ENCODE measurements around the gene TMEM198. TPM values are rescaled to one million over a fixed set of nuclear protein-coding genes. Genes with fewer than 3 reads are reported as not detected.

Gene TMEM198
- total RNA-seq, 2 experiments from 2014 or later, result 2.5 to 6.6 TPM

DNA sequence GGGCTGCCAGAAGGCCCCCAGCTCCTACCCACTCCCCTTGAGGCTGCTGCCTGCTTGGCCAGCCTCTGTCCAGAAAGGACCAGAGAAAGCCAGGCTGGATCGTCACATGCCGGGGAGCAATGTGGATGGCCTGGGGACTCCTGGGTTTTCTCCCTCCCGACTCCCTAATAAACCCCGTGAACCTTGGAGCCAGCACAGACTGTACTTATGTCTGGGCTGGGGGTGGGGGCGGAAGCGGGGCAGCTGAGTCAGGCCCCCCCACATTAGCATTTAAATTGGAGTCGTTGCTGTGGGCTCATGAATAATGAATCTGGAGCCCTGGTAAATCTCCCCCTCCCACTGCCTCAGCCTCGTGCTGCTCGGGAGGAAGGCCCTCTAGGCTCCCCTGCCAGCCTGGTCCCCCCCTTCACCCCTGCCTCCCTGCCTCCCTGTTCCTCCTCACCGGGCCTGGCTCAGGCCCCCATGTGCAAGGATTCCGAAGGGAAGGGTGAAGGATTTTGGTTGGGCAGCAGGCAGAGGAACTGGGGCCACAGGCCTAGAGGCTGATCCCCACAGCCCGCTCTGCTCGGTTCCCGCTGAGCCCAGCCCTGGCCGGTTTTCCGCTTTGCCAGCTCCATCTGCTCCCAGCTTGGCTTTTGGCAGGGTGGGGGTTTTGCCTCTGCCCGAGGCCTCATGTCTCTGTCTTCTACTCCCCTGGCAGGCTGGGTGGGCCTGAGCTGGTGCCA is 36.9 kb upstream of the TMEM198 start:
- CTCF ChIA-PET (ENCODE audit: unreplicated experiment), result no interaction called here
- BruUV-seq (replicated peaks), result no TSS peak
- no peak for TF ChIP-seq EZH2phosphoT487 (IDR thresholded peaks at IDR 0.05; ENCODE audit: borderline replicate concordance, low read depth, low read length)
- TF ChIP-seq, protein P1, sequence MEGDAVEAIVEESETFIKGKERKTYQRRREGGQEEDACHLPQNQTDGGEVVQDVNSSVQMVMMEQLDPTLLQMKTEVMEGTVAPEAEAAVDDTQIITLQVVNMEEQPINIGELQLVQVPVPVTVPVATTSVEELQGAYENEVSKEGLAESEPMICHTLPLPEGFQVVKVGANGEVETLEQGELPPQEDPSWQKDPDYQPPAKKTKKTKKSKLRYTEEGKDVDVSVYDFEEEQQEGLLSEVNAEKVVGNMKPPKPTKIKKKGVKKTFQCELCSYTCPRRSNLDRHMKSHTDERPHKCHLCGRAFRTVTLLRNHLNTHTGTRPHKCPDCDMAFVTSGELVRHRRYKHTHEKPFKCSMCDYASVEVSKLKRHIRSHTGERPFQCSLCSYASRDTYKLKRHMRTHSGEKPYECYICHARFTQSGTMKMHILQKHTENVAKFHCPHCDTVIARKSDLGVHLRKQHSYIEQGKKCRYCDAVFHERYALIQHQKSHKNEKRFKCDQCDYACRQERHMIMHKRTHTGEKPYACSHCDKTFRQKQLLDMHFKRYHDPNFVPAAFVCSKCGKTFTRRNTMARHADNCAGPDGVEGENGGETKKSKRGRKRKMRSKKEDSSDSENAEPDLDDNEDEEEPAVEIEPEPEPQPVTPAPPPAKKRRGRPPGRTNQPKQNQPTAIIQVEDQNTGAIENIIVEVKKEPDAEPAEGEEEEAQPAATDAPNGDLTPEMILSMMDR (conservative IDR thresholded peaks at IDR 0.05; ENCODE audit: low read length), result no peak

DNA sequence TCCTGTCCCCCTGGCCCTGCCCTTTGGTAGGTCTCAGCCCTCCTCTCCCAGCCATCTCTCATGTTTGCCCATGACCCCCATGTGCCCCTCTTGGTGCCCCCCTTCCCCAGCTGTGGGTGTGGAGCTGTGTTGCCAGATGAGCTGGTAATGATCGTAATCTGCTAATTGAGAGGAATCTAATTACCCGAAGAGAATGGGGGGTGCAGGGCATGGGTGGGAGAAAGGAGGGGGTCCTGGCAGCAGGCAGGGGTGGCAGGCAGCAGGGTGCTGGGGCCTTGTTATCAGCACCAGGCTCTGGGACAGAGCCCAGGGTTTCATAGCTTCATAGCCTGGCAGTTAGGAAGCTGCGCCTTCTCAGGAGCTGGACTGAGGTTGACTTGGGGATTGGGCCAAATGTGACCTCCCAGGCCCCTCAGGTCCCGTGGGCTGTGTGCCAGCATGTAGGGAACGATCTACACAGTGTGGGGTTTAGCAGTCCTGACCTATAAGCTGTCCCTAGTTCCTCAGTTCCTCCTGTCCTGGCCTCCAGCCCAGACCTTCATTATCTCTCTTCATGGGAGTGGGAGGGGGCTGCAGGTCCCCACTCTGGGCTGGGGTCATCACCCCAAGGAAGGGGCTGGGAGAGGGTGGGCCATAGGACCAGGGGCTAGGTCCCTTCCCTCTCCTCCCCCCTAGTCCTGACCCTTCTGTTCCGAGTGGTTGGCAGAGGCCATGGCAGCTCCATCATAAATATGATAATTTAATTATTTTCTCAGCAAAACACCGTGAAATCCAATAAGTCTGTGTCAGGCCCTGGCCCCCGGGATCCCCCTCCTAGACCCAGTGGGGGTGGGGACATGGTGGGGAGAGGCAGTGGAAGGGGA is 36.0 kb upstream of the TMEM198 start:
- no peaks in the 10 kb centered on the region for H3K79me2 ChIP-seq (ENCODE audit: insufficient read depth, low read depth, low read length)
- no peak overlapping the region for H3K4me3 ChIP-seq (ENCODE audit: low read depth, low read length, poor library complexity, severe bottlenecking)
- H3K9me2 ChIP-seq (ENCODE audit: insufficient read depth, low read length), result no peaks in the 10 kb centered on the region
- no peaks in the 10 kb centered on the region for H4K20me1 ChIP-seq (ENCODE audit: insufficient read depth, low read length)
- TF ChIP-seq EZH2phosphoT487 (IDR thresholded peaks at IDR 0.05; ENCODE audit: borderline replicate concordance, low read depth, low read length), result no peak
- TF ChIP-seq, protein P1 (conservative IDR thresholded peaks at IDR 0.05; ENCODE audit: low read length), result no peak
- no peaks in the 10 kb centered on the region for H3K36me3 ChIP-seq (ENCODE audit: insufficient read depth, low read length)
- ChIA-PET POLR2A (no interaction called here), CTCF (ENCODE audit: unreplicated experiment) (interaction anchor here (0.6 kb wide), 1 partner anchor 98 kb away, joined by 3 read pairs; no protein-coding TSS in a partner anchor)
- intact Hi-C loops (cut with micrococcal nuclease; ENCODE audit: unreplicated experiment), result no loop called here
- H3K27ac ChIP-seq (ENCODE audit: low read depth, low read length, poor library complexity, severe bottlenecking), result no peak overlapping the region
- BruUV-seq (replicated peaks), result no TSS peak
- no peaks in the 10 kb centered on the region for H3K9me3 ChIP-seq (ENCODE audit: low read length)
- no peak overlapping the region for H3K4me2 ChIP-seq (ENCODE audit: low read length)
- no peak overlapping the region for H2AFZ ChIP-seq (ENCODE audit: low read length)
- H3K4me1 ChIP-seq (ENCODE audit: insufficient read depth, low read length, poor library complexity, severe bottlenecking), result peaks cover 10% of the 10 kb centered on the region
- DNase-seq (ENCODE audit: low spot score), result no peak

More for the DNA sequence above, 36.9 kb upstream of the TMEM198 start:
- no peak overlapping the region for H3K4me2 ChIP-seq (ENCODE audit: low read length)
- H4K20me1 ChIP-seq (ENCODE audit: insufficient read depth, low read length), result no peaks in the 10 kb centered on the region
- POLR2A ChIA-PET, result interaction anchor here (1.0 kb wide), 1 partner anchor 8 kb away, joined by 3 read pairs; the partner anchor contains the start of gene GMPPA
- H2AFZ ChIP-seq (ENCODE audit: low read length), result no peak overlapping the region
- H3K9me2 ChIP-seq (ENCODE audit: insufficient read depth, low read length), result no peaks in the 10 kb centered on the region
- H3K36me3 ChIP-seq (ENCODE audit: insufficient read depth, low read length), result no peaks in the 10 kb centered on the region
- peaks cover 10% of the 10 kb centered on the region for H3K4me1 ChIP-seq (ENCODE audit: insufficient read depth, low read length, poor library complexity, severe bottlenecking)
- H3K27ac ChIP-seq (ENCODE audit: low read depth, low read length, poor library complexity, severe bottlenecking), result no peak overlapping the region
- H3K9me3 ChIP-seq (ENCODE audit: low read length), result no peaks in the 10 kb centered on the region
- DNase-seq (ENCODE audit: low spot score), result no peak
- H3K79me2 ChIP-seq (ENCODE audit: insufficient read depth, low read depth, low read length), result no peaks in the 10 kb centered on the region
- no peak overlapping the region for H3K4me3 ChIP-seq (ENCODE audit: low read depth, low read length, poor library complexity, severe bottlenecking)
- intact Hi-C loops (cut with micrococcal nuclease; ENCODE audit: unreplicated experiment), result no loop called here

DNA sequence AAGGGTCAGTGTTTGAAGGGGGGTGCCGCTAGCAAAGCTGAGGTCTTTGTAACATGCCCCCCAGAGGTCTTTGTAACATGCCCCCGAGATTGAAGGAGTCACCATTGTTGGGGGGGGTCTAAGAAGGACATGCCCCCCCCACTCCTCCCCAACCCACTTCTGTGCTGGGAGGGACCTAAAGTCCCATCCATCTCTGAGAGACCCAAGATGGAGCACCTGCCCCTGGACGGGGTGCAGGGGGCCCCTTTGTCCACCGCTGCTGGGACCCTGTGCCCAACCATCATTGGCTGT is 35.4 kb upstream of the TMEM198 start:
- no peaks in the 10 kb centered on the region for H3K9me2 ChIP-seq (ENCODE audit: insufficient read depth, low read length)
- no peaks in the 10 kb centered on the region for H3K9me3 ChIP-seq (ENCODE audit: low read length)
- ChIA-PET POLR2A (no interaction called here), CTCF (ENCODE audit: unreplicated experiment) (no interaction called here)
- H3K4me2 ChIP-seq (ENCODE audit: low read length), result no peak overlapping the region
- no peak overlapping the region for H3K27ac ChIP-seq (ENCODE audit: low read depth, low read length, poor library complexity, severe bottlenecking)
- intact Hi-C loops (cut with micrococcal nuclease; ENCODE audit: unreplicated experiment), result no loop called here
- H3K4me1 ChIP-seq (ENCODE audit: insufficient read depth, low read length, poor library complexity, severe bottlenecking), result peaks cover 10% of the 10 kb centered on the region
- H3K79me2 ChIP-seq (ENCODE audit: insufficient read depth, low read depth, low read length), result no peaks in the 10 kb centered on the region
- no peak overlapping the region for H3K4me3 ChIP-seq (ENCODE audit: low read depth, low read length, poor library complexity, severe bottlenecking)
- H3K36me3 ChIP-seq (ENCODE audit: insufficient read depth, low read length), result no peaks in the 10 kb centered on the region
- H2AFZ ChIP-seq (ENCODE audit: low read length), result no peak overlapping the region
- BruUV-seq (replicated peaks), result no TSS peak
- DNase-seq (ENCODE audit: low spot score), result no peak
- H4K20me1 ChIP-seq (ENCODE audit: insufficient read depth, low read length), result no peaks in the 10 kb centered on the region
- TF ChIP-seq, protein P1 (conservative IDR thresholded peaks at IDR 0.05; ENCODE audit: low read length), result no peak
- no peak for TF ChIP-seq EZH2phosphoT487 (IDR thresholded peaks at IDR 0.05; ENCODE audit: borderline replicate concordance, low read depth, low read length)
